ENCODE measurements around the gene CWF19L2. TPM values are rescaled to one million over a fixed set of nuclear protein-coding genes. Genes with fewer than 3 reads are reported as not detected.
"Not testable (repeated sequence)": the region's sequence is repeated elsewhere in the genome, so short reads cannot be mapped to it uniquely, and the experiment has no call there.

CWF19L2 gene
- 23.9 TPM for total RNA-seq

GRCh38 chr11:107457558-107458271, at the start of gene CWF19L2:
Gene CWF19L2 (minus strand): TSS chr11:107457825. CDS start chr11:107457816, 9 bp downstream.
- peak; percentile 90 for DNase-seq (ENCODE audit: low spot score)

GRCh38 chr11:107505647-107506225, 48.1 kb upstream of the CWF19L2 start:
- no peak for DNase-seq (ENCODE audit: low spot score)

- no peak for DNase-seq (ENCODE audit: low spot score)
These were observed 47.4 kb upstream of the CWF19L2 start for GRCh38 chr11:107504981-107505380.

GRCh38 chr11:107501713-107502112, 44.1 kb upstream of the CWF19L2 start:
- DNase-seq (ENCODE audit: low spot score) = no peak

GRCh38 chr11:107497371-107497770, 39.7 kb upstream of the CWF19L2 start:
- not testable (repeated sequence) for DNase-seq (ENCODE audit: low spot score)

GRCh38 chr11:107496011-107496410, 38.4 kb upstream of the CWF19L2 start:
- no peak for DNase-seq (ENCODE audit: low spot score)

- DNase-seq (ENCODE audit: low spot score) = no peak
These were observed 36.4 kb upstream of the CWF19L2 start for GRCh38 chr11:107494055-107494454.

GRCh38 chr11:107493117-107493516, 35.5 kb upstream of the CWF19L2 start:
- DNase-seq (ENCODE audit: low spot score) = no peak

GRCh38 chr11:107490836-107491235, 33.2 kb upstream of the CWF19L2 start:
- DNase-seq (ENCODE audit: low spot score) = no peak

- no peak for DNase-seq (ENCODE audit: low spot score)
These were observed 24.6 kb upstream of the CWF19L2 start for GRCh38 chr11:107482234-107482633.

GRCh38 chr11:107478922-107479321, 21.3 kb upstream of the CWF19L2 start:
- no peak for DNase-seq (ENCODE audit: low spot score)

GRCh38 chr11:107477820-107478219, 20.2 kb upstream of the CWF19L2 start:
- DNase-seq (ENCODE audit: low spot score) = no peak

- DNase-seq (ENCODE audit: low spot score) = peak; percentile 62
These were observed 16.2 kb upstream of the CWF19L2 start for GRCh38 chr11:107473792-107474191.

- no peak for DNase-seq (ENCODE audit: low spot score)
These were observed 15.3 kb upstream of the CWF19L2 start for GRCh38 chr11:107472966-107473365.

- no peak for DNase-seq (ENCODE audit: low spot score)
These were observed 11.0 kb upstream of the CWF19L2 start for GRCh38 chr11:107468596-107468995.

GRCh38 chr11:107467696-107468095, 10.1 kb upstream of the CWF19L2 start:
- no peak for DNase-seq (ENCODE audit: low spot score)

- not testable (repeated sequence) for DNase-seq (ENCODE audit: low spot score)
These were observed 8.7 kb upstream of the CWF19L2 start for GRCh38 chr11:107466275-107466866.

- no peak for DNase-seq (ENCODE audit: low spot score)
These were observed 444 bp downstream of the CWF19L2 start for GRCh38 chr11:107457205-107457557.

GRCh38 chr11:107453594-107454286, 3.9 kb downstream of the CWF19L2 start:
- DNase-seq (ENCODE audit: low spot score) = no peak

GRCh38 chr11:107446822-107447431, 10.7 kb downstream of the CWF19L2 start:
- DNase-seq (ENCODE audit: low spot score) = no peak

GRCh38 chr11:107442715-107443215, 14.9 kb downstream of the CWF19L2 start:
- DNase-seq (ENCODE audit: low spot score) = no peak

- DNase-seq (ENCODE audit: low spot score) = no peak
These were observed 17.9 kb downstream of the CWF19L2 start for GRCh38 chr11:107439586-107440167.
